ENCODE results near the gene RNASE12. TPM values are rescaled to one million over a fixed set of nuclear protein-coding genes. Genes with fewer than 3 reads are reported as not detected.

Gene RNASE12
- total RNA-seq, 1 donor from 2014 or later = not detected

GRCh38 chr14:20617138-20618003 lies 26.2 kb upstream of the RNASE12 start:
- no peak for ATAC-seq
- intact Hi-C loops (cut with DNase I) = loop anchor here (10.0 kb wide), 1 partner anchor 293 kb away; no protein-coding TSS in a partner anchor
- no peak for TF ChIP-seq CTCF (IDR thresholded peaks at IDR 0.05)

DNA sequence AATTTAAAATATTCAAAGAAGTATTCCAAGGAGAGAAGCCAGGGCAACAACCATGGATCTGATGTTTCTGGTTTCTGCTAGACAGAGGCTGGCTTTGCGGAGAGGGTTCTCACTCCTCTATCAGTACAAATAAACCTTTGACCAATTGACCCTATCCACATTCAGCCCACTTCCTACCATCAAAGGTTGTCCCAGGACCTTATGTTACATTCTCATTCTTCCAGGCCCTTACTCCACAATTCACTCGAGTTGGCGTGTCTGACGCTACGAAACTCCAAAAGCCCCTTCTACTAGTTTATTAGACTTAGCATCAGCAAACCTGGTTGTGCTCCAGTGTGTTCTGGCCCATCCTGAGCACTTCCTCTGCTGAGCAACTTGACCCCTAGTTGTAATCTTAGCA lies 24.8 kb upstream of the RNASE12 start:
- TF ChIP-seq CTCF (IDR thresholded peaks at IDR 0.05) = no peak
- no peaks in the 10 kb centered on the region for H3K9me3 ChIP-seq
- no peak overlapping the region for H3K27ac ChIP-seq
- H3K27me3 ChIP-seq (ENCODE audit: low read depth) = no peaks in the 10 kb centered on the region
- H3K4me3 ChIP-seq = no peak overlapping the region
- H3K4me1 ChIP-seq = peaks cover 15% of the 10 kb centered on the region
- no peaks in the 10 kb centered on the region for H3K36me3 ChIP-seq
- intact Hi-C loops (cut with DNase I) = loop anchor here (10.0 kb wide), 1 partner anchor 291 kb away; no protein-coding TSS in a partner anchor
- no peak for ATAC-seq
- no peak for DNase-seq

More at GRCh38 chr14:20617138-20618003, 26.2 kb upstream of the RNASE12 start:
- Histone ChIP-seq H3K27me3 (ENCODE audit: low read depth) (no peaks in the 10 kb centered on the region), H3K9me3 (no peaks in the 10 kb centered on the region), H3K36me3 (no peaks in the 10 kb centered on the region), H3K27ac (no peak overlapping the region), H3K4me3 (no peak overlapping the region), H3K4me1 (peaks cover 15% of the 10 kb centered on the region)
- no peak for DNase-seq

- peaks cover 21% of the 10 kb centered on the region for H3K4me1 ChIP-seq
- peak overlapping the region; percentile 52 for H3K4me3 ChIP-seq
- ATAC-seq = peak in 1 of 2 donors; percentile 20
- no peaks in the 10 kb centered on the region for H3K9me3 ChIP-seq
- DNase-seq = no peak
- TF ChIP-seq CTCF (IDR thresholded peaks at IDR 0.05) = no peak
- no peaks in the 10 kb centered on the region for H3K36me3 ChIP-seq
- peak overlapping the region; percentile 61 for H3K27ac ChIP-seq
- intact Hi-C loops (cut with DNase I) = loop anchor here (10.0 kb wide), 1 partner anchor 289 kb away; no protein-coding TSS in a partner anchor
- no peaks in the 10 kb centered on the region for H3K27me3 ChIP-seq (ENCODE audit: low read depth)
Observed at GRCh38 chr14:20614038-20614840, 23.1 kb upstream of the RNASE12 start.

DNA sequence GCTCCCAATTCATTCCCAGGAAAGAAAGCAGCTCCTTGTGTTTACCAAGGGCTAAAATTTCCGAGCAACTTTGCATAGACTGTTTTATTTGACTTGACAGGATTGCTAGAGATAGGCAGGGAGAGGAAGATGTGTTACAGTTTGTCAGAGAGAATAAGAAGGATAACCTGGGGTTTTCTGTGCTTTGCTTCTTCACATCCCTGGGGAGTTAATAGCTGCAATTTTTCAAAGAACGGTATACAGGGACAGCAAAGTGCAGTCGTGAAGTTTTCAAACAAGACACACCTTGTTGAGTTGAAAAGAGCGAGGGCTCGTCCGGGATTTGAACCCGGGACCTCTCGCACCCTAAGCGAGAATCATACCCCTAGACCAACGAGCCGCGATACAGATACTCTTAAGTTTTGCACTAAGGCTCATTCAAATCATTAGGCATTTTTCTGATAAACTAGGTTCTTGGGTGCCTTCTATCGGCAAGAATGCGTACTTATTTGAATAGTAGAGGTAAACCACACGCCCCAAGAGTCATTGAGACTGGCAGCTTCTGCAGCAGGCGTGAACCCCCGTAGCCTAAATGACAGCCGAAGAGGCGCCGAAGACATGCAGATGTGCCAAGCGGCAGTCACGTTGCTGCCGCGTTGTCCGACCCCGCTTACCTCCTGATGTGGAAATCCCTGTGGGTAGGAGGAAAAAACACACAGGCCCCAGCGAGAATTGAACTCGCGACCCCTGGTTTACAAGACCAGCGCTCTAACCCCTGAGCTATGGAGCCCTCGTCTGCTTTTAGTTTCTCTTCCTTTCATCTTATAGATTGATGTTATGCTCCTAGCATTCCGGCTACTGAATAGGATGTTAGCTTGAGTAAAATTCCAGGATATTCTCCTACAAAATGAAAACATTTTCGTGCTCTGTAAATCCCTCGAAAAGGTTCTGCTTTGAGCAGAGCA lies 22.2 kb upstream of the RNASE12 start:
- TF ChIP-seq CTCF (IDR thresholded peaks at IDR 0.05) = peak; percentile 64
- Histone ChIP-seq H3K9me3 (no peaks in the 10 kb centered on the region), H3K27me3 (ENCODE audit: low read depth) (no peaks in the 10 kb centered on the region), H3K27ac (peak overlapping the region; percentile 61), H3K36me3 (no peaks in the 10 kb centered on the region), H3K4me1 (peaks cover 21% of the 10 kb centered on the region), H3K4me3 (peak overlapping the region; percentile 52)
- ATAC-seq (peak; percentile 86 to 92), DNase-seq (peak; percentile 79)
- intact Hi-C loops (cut with DNase I) = loop anchor here (10.0 kb wide), 1 partner anchor 289 kb away; no protein-coding TSS in a partner anchor

Data from lower lobe of right lung (tissue), 2 donors.